Measurements from ENCODE around the gene S100A14. TPM values are rescaled to one million over a fixed set of nuclear protein-coding genes. Genes with fewer than 3 reads are reported as not detected.

Gene S100A14
- total and polyA plus RNA-seq, 9 of the 15 experiments (the other 6 are each of a cell fraction or from before 2014, with no cell fraction given), result 0.10 to 0.64 (median 0.24) TPM; not detected in 3

DNA sequence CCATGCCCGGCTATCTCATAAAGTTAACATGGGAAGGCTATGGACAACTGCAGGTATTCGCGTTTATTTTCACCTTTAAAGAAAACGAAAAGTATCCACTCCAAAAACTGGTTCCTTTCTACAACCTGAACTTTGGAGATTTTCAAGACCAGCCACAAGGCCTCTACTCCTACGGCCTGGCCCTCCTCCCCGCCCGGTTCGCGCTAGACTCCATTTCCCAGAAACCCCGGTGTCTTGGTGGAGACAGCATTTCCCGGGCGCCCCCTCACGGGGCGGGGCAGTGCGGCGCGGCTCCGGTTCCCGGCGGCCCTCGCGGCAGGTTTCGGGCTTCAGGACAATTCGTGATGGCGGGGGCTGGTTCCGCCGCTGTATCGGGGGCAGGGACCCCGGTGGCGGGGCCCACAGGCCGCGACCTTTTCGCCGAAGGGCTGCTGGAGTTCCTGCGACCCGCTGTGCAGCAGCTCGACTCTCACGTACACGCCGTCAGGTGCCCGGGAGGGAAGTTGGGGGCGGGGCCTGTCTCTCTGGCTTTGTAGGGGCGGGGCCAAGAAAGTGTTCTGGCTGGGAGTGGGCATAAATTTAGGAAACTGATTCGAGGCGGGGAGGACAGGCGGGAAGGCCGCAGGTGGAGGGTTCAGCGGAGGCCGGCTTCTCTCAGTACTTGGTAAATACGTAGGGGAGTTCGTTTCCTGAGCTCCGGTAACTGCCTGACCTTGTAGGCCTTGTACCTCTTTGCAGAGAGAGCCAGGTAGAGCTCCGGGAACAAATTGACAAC, 42.5 kb upstream of the S100A14 start, which contains the start of gene SNAPIN (continued):
- TF ChIP-seq POLR2AphosphoS5 (IDR thresholded peaks at IDR 0.05; ENCODE audit: control insufficient read depth, insufficient read depth, low read depth, low read length), result peak; percentile 67
- TF ChIP-seq ZNF778 (CRISPR knock-in tag; IDR thresholded peaks at IDR 0.05), result no peak
- TF ChIP-seq CREBBP (IDR thresholded peaks at IDR 0.05; ENCODE audit: low read depth, low read length), result no peak
- TF ChIP-seq, protein P1, sequence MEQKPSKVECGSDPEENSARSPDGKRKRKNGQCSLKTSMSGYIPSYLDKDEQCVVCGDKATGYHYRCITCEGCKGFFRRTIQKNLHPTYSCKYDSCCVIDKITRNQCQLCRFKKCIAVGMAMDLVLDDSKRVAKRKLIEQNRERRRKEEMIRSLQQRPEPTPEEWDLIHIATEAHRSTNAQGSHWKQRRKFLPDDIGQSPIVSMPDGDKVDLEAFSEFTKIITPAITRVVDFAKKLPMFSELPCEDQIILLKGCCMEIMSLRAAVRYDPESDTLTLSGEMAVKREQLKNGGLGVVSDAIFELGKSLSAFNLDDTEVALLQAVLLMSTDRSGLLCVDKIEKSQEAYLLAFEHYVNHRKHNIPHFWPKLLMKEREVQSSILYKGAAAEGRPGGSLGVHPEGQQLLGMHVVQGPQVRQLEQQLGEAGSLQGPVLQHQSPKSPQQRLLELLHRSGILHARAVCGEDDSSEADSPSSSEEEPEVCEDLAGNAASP (IDR thresholded peaks at IDR 0.05), result no peak
- 0 out of 2 replicates have a peak, but pooled peaks have one; percentile 49 for TF ChIP-seq PML (IDR thresholded peaks at IDR 0.05; ENCODE audit: low read length)
- no peak for TF ChIP-seq ARID1B (IDR thresholded peaks at IDR 0.05)
- TF ChIP-seq RBM39 (optimal IDR thresholded peaks at IDR 0.05; ENCODE audit: low read depth, low read length), result no peak
- no peak for TF ChIP-seq ZNF384 (IDR thresholded peaks at IDR 0.05; ENCODE audit: low read depth, low read length)
- TF ChIP-seq, protein P2, sequence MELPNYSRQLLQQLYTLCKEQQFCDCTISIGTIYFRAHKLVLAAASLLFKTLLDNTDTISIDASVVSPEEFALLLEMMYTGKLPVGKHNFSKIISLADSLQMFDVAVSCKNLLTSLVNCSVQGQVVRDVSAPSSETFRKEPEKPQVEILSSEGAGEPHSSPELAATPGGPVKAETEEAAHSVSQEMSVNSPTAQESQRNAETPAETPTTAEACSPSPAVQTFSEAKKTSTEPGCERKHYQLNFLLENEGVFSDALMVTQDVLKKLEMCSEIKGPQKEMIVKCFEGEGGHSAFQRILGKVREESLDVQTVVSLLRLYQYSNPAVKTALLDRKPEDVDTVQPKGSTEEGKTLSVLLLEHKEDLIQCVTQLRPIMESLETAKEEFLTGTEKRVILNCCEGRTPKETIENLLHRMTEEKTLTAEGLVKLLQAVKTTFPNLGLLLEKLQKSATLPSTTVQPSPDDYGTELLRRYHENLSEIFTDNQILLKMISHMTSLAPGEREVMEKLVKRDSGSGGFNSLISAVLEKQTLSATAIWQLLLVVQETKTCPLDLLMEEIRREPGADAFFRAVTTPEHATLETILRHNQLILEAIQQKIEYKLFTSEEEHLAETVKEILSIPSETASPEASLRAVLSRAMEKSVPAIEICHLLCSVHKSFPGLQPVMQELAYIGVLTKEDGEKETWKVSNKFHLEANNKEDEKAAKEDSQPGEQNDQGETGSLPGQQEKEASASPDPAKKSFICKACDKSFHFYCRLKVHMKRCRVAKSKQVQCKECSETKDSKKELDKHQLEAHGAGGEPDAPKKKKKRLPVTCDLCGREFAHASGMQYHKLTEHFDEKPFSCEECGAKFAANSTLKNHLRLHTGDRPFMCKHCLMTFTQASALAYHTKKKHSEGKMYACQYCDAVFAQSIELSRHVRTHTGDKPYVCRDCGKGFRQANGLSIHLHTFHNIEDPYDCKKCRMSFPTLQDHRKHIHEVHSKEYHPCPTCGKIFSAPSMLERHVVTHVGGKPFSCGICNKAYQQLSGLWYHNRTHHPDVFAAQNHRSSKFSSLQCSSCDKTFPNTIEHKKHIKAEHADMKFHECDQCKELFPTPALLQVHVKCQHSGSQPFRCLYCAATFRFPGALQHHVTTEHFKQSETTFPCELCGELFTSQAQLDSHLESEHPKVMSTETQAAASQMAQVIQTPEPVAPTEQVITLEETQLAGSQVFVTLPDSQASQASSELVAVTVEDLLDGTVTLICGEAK (IDR thresholded peaks at IDR 0.05), result peak; percentile 73
- TF ChIP-seq, protein P2 (CRISPR knock-in tag; IDR thresholded peaks at IDR 0.05), result no peak
- TF ChIP-seq, protein P3, sequence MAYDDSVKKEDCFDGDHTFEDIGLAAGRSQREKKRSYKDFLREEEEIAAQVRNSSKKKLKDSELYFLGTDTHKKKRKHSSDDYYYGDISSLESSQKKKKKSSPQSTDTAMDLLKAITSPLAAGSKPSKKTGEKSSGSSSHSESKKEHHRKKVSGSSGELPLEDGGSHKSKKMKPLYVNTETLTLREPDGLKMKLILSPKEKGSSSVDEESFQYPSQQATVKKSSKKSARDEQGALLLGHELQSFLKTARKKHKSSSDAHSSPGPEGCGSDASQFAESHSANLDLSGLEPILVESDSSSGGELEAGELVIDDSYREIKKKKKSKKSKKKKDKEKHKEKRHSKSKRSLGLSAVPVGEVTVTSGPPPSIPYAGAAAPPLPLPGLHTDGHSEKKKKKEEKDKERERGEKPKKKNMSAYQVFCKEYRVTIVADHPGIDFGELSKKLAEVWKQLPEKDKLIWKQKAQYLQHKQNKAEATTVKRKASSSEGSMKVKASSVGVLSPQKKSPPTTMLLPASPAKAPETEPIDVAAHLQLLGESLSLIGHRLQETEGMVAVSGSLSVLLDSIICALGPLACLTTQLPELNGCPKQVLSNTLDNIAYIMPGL (CRISPR knock-in tag; IDR thresholded peaks at IDR 0.05), result no peak
- TF ChIP-seq, protein P4, sequence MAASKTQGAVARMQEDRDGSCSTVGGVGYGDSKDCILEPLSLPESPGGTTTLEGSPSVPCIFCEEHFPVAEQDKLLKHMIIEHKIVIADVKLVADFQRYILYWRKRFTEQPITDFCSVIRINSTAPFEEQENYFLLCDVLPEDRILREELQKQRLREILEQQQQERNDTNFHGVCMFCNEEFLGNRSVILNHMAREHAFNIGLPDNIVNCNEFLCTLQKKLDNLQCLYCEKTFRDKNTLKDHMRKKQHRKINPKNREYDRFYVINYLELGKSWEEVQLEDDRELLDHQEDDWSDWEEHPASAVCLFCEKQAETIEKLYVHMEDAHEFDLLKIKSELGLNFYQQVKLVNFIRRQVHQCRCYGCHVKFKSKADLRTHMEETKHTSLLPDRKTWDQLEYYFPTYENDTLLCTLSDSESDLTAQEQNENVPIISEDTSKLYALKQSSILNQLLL (CRISPR knock-in tag; IDR thresholded peaks at IDR 0.05; ENCODE audit: borderline replicate concordance), result no peak
- no peak for TF ChIP-seq SRSF7 (optimal IDR thresholded peaks at IDR 0.05; ENCODE audit: low read depth, low read length)
- TF ChIP-seq CCNT2 (IDR thresholded peaks at IDR 0.05; ENCODE audit: borderline replicate concordance, extremely low read depth, insufficient read length, low read depth, low read length), result peak; percentile 74

Data from K562 (cell line).